ENCODE results near the gene ZCCHC14.

The ZCCHC14 gene

GRCh38 chr16:87492721-87493607, at the start of gene ZCCHC14:
Gene ZCCHC14 (minus strand): TSS chr16:87493024. CDS start chr16:87492238, 786 bp downstream.
- DNase-seq: peak; percentile 91

DNA sequence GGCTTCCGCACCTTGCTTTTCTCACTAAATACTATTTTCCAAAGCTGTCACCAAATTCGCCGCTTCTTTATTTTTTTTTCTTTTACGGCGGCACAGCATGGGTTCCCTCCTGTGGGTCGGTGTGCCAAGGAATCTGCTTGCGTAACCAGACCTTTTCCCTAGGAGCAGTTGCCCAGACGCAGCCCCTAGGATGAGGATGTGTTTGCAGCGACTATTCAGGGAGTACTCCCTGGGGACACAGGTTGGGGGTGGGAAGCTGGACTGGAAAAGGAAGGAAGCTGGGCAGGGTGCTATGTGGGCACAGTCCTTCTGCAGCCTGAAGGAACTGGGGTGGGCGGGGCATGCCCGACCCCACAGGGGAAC, 49.0 kb upstream of the ZCCHC14 start:
- DNase-seq: no peak

- DNase-seq: no peak
These were observed 48.5 kb upstream of the ZCCHC14 start for GRCh38 chr16:87541147-87541871.

- DNase-seq: no peak
These were observed 48.0 kb upstream of the ZCCHC14 start for GRCh38 chr16:87540897-87541146.

DNA sequence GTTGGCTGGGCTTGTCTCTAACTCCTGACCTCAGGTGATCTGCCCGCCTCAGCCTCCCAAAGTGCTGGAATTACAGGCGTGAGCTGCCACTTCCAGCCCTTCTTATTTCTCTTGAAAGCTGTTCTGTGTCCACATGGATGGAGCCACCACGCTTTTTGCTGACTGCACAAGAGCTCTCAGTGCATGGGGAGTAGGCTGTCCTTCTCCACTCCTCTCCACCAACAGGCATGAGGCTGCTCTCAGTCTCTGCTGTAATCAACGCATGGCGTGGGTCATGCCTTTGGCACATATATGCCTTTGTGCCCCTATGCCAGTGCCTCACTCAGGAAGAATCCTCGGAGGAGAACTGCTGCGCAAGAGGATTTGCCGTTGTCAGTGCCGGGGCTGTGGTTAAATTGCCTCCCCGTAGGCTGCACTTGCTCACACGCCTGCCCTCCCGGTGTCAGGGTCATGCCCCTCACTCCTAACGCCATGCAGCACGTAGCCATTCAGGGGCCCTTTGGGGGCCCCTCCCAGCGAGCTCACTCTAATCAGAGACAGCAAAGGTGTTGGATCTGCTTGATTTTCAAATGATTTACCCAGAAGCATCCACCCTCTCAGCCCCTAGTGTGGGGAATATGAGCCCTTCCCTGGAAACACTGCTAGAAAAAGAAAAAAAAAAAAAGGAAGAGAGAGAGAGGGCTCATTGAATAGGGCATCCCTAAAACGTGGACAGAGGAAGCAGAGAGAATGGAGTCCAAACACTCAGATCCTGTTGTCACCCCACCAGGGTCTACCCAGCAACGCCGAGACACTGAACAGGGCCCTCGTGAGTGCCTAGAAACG, 47.5 kb upstream of the ZCCHC14 start:
- no peak for DNase-seq

DNA sequence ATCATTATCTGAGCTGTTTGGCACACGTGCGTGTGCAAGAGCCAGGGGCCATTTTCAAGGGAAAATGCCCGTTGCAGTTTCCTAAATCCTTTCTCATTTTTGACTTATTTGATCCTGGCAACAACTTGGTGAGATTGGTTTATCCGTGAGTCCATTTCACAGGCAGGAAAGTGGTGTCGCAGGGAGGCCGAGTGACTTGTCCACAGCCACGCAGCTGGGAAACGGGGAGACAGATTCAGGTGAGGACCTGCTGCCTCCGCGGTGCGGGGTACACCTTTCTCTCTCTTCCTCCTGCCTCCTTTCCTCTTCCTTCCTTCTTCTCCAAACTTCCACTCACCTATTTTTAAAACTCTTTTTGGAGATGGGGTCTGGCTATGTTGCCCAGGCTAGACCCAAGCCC, 46.3 kb upstream of the ZCCHC14 start:
- DNase-seq: no peak

GRCh38 chr16:87538594-87538993, 45.8 kb upstream of the ZCCHC14 start:
- DNase-seq: no peak

DNA sequence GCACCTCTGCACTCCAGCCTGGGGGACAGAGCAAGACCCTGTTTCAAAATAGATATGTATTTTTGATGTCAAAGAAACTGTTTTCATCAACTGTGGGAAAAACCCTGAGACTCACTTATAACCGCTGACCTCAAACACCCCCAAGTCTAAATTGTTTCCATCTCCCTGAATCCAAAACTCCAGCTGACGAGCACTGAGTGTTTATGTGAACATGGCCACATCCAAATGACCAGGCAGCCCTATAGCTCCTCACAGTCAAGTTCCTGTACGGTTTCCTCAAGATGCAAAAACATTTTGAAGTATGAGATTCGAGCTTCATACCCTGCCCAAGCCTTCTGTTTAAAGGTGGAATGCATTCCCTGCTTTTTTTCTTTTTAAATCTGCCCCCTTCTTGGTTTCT, 45.3 kb upstream of the ZCCHC14 start:
- DNase-seq: no peak

DNA sequence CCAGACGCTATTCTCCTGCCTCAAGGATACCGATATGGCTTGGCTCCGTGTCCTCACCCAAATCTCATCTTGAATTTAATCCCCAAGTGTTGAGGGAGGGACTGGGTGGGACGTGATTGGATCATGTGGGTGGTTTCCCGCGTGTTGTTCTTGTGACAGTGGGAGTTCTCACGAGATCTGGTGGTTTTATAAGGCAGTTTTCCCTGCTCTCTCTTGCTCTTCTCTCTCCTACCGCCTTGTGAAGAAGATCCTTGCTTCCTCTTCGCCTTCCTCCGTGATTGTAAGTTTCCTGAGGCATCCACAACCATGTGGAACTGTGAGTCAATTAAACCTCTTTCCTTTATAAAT, 43.9 kb upstream of the ZCCHC14 start:
- no peak for DNase-seq

GRCh38 chr16:87535855-87536794, 43.3 kb upstream of the ZCCHC14 start:
- DNase-seq: no peak

DNA sequence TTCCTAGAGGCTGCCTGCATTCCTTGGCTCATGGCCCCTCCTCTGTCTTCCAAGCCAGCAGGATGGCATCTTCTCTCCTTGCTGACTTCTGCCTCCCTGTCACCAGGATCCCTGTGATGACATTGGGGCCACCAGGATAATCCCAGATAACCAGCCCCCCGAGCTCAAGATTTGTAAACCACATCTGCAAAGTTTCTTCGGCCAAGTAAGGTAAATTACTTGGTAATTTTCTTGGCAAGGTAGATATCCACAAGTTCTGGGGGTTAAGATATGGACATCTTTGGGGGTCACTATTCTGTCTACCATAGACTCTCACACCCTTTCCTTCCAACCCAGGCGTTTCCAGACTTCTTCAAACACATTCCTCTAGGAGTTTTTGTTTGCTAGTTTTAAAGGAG, 42.6 kb upstream of the ZCCHC14 start:
- no peak for DNase-seq

- DNase-seq: no peak
These were observed 41.9 kb upstream of the ZCCHC14 start for GRCh38 chr16:87534751-87535150.

DNA sequence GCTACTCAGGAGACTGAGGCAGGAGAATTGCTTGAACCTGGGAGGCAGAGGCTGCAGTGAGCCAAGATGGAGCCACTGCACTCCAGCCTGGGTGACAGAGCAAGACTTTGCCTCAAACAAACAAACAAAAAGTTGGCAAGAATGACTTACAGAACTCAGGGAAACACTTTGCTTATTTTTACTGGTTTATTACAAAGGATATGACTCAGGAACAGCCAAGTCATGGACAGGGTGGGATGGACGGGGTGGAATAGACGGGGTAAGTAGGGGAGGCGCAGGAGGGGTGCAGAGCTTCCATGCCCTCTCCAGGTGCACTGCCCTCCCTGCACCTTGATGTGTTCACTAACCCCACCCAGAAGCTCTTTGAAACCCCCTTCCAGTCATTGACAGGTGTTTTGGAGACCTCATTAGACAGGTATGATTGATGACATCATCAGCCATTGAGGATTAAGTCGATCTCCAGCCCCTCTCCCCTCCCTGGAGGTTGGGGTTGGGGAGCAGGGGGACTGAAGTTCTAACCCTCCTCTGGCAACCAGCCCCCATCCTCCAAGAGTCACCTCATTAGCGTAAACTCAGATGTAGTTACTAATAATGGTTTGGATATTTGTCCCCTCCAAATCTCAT, 41.3 kb upstream of the ZCCHC14 start:
- no peak for DNase-seq

GRCh38 chr16:87533061-87533460, 40.2 kb upstream of the ZCCHC14 start:
- no peak for DNase-seq

DNA sequence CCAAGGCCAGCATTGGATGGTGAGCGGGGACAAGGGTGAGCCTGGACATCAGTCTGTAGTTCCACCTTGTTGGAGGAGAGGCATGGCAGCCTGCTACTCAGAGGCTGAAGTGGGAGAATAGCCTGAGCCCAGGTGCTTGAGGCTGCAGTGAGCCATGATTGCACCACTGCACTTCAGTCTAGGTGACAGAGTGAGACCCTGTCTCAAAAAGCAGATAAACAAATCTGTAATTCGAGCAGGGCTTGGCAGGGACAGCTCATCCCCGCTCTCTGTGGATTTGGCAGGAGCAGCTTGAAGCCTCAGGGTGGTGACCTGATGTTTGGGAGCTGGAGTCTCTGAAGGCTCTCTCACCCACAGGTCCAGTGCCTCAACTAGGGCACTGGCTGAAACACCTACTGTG, 38.6 kb upstream of the ZCCHC14 start:
- DNase-seq: no peak

DNA sequence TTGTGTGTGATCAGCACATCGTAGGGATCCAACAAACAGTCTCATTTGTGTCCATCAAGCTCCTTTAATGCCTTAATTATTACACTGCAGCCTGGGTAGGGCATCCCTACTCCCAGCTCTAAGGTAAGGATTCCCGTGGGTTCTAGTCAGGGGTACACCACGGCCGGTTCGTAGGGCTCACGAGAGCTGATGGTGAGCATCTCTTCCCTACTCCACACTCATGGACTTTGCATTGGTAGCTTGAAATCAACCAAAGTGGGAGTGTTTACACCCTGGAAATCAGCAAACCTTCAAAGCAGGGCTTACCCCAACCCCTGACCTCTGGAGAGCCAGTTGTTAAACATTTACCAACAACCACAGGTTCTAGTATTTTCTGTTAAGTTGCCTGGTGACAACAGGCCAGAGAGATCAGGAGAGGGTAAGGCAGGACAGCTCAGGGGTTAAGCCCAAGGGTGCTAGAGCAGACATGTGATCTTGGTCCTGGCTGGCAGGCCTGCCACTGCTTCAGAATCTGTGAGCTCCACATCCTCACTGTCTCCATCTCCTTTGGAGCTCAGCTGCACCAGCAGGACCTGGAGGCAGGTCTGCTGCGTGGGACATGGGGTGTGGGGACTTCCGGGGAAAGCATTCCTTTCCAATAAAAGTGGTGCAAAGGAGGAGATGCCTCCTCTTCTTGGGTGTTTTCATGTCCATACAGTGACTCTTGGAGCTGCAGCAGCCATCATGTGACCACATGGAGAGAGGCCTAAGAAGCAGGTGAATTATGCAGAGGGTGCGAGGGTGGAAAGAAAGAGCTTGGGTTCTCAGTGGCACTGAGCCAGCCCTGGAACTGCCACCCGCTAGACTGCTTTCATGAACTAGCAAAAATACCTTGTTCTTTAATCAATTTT, 36.1 kb upstream of the ZCCHC14 start:
- DNase-seq: no peak

GRCh38 chr16:87527055-87527724, 34.4 kb upstream of the ZCCHC14 start:
- no peak for DNase-seq

GRCh38 chr16:87526238-87526947, 33.6 kb upstream of the ZCCHC14 start:
- DNase-seq: no peak

DNA sequence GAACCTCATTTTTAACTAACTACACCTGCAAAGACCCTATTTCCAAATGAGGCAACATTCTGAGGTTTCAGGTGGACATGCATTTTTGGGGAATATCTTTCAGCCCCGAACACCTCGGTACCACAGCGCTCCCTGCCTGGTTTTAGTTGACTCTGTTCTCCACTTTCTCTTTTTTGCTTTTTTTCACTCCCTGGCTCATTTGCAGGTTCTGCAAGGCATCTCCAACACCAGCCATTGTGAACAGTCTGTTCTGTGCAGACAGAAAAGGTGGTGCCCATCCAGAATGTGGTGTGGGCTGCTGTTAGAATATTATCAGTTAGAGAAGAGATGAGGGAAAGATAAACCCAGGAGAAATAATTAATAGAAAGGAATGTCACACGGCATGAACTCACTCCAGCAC, 32.5 kb upstream of the ZCCHC14 start:
- DNase-seq: no peak

DNA sequence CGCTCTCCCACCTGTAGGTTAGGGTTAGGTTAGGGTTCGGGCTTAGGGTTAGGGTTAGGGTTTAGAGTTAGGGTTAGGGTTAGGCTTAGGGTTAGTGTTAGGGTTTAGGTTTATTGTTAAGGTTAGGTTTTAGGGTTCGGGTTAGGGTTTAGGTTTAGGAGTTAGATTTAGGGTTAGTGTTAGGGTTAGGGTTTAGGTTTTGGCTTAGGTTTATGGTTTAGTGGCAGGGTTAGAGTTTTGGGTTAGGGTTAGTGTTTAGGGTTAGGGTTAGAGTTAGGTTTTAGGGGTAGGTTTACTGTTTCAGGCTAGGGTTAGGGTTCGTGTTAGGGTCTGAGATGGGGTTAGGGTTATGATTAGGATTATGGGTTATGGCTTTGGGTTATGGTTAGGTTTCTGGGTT, 31.6 kb upstream of the ZCCHC14 start:
- no peak for DNase-seq

All from NCI-H774 (cell line).